HepG2 (cell line): Measurements from ENCODE around the gene IRAK4. TPM values are rescaled to one million over a fixed set of nuclear protein-coding genes. Genes with fewer than 3 reads are reported as not detected.

Experiments
- AKAP8 ChIP-seq: sonication (generic); formaldehyde crosslinking; IDR thresholded peaks from 2 replicates; pipeline ENCODE4 v1.5.1; 2020; ENCODE audit warnings: mild to moderate bottlenecking, missing genetic modification reagents
- ELF3 ChIP-seq: IDR thresholded peaks from 2 replicates; pipeline ENCODE4 v1.6.1; 2016; ENCODE audit warnings: missing genetic modification reagents, missing compliant biosample characterization
- ERF ChIP-seq: IDR thresholded peaks from 2 replicates; pipeline ENCODE4 v1.6.1; 2018; ENCODE audit warnings: missing biosample characterization, missing genetic modification reagents
- PAWR ChIP-seq: sonication (generic); formaldehyde crosslinking; IDR thresholded peaks from 2 replicates; pipeline ENCODE4 v1.4.0; 2020; ENCODE audit warnings: missing genetic modification reagents, mild to moderate bottlenecking, borderline replicate concordance
- POLR2G ChIP-seq: fragments of 200-400 bp; formaldehyde crosslinking; IDR thresholded peaks from 2 replicates; pipeline ENCODE4 v1.6.1; 2018; ENCODE audit warnings: mild to moderate bottlenecking, low read depth, low read length, moderate library complexity
- SALL1 ChIP-seq: sonication (generic); formaldehyde crosslinking; IDR thresholded peaks from 2 replicates; pipeline ENCODE4 v1.8.0; 2022; ENCODE audit warnings: mild to moderate bottlenecking, missing genetic modification reagents
- SP4 ChIP-seq: sonication (generic); formaldehyde crosslinking; IDR thresholded peaks from 2 replicates; pipeline ENCODE4 v1.8.1; 2023; ENCODE audit warnings: mild to moderate bottlenecking, missing genetic modification reagents
- SPEN ChIP-seq: sonication (generic); formaldehyde crosslinking; IDR thresholded peaks from 2 replicates; pipeline ENCODE4 v1.5.1; 2020; ENCODE audit warnings: low read depth, mild to moderate bottlenecking, missing genetic modification reagents
- TBX2 ChIP-seq: sonication (generic); formaldehyde crosslinking; IDR thresholded peaks from 2 replicates; pipeline ENCODE4 v1.5.0; 2020; ENCODE audit warnings: missing genetic modification reagents, mild to moderate bottlenecking, borderline replicate concordance
- ZNF317 ChIP-seq: sonication (generic); formaldehyde crosslinking; IDR thresholded peaks from 2 replicates; pipeline ENCODE4 v1.5.0; 2020; ENCODE audit warnings: mild to moderate bottlenecking, missing genetic modification reagents
- ZNF451 ChIP-seq: sonication (generic); formaldehyde crosslinking; IDR thresholded peaks from 2 replicates; pipeline ENCODE4 v1.5.0; 2020; ENCODE audit warnings: mild to moderate bottlenecking, missing genetic modification reagents
- ZNF564 ChIP-seq: sonication (generic); formaldehyde crosslinking; IDR thresholded peaks from 2 replicates; pipeline ENCODE4 v1.8.1; 2023; ENCODE audit warnings: mild to moderate bottlenecking, missing genetic modification reagents
- ZNF670 ChIP-seq: sonication (generic); formaldehyde crosslinking; IDR thresholded peaks from 2 replicates; pipeline ENCODE4 v1.8.0; 2022; ENCODE audit warnings: mild to moderate bottlenecking, missing genetic modification reagents, borderline replicate concordance
- ZSCAN31 ChIP-seq: sonication (generic); formaldehyde crosslinking; IDR thresholded peaks from 2 replicates; pipeline ENCODE4 v1.5.0; 2020; ENCODE audit warnings: low read depth, mild to moderate bottlenecking, missing genetic modification reagents
- polyA plus RNA-seq, 8 experiments: library from polyadenylated mRNA; depleted of rRNA in 3 of 8; stranded (reverse) in 7 of 8; unstranded in 1 of 8; fragments of >200 nt; fragmentation: Illumina TruSeq in 4 of 8; extraction: Trizol in 4 of 8; gene quantifications; 2 replicates each; pipeline versions ENCODE4 v1.2.1 to v1.2.3, GENCODE V29; 2011 to 2016; ENCODE audit warnings: low read depth in 4 of 8, missing spikeins in 1 of 8, mixed read lengths in 1 of 8; ENCODE audit not compliant: insufficient read depth in 1 of 8
- total RNA-seq, 5 experiments: library from RNA; depleted of rRNA; stranded (reverse); fragments of >200 nt; fragmentation: Illumina TruSeq; extraction: Trizol; gene quantifications; 2 replicates each; pipeline ENCODE4 v1.2.3, GENCODE V29; 2016; ENCODE audit warnings: low read depth in 1 of 5
- TF ChIP-seq, protein P1 (sequence below): sonication (generic); formaldehyde crosslinking; IDR thresholded peaks from 2 replicates; pipeline ENCODE4 v1.8.0; 2022; ENCODE audit warnings: missing genetic modification reagents, mild to moderate bottlenecking, inconsistent platforms, borderline replicate concordance
- TF ChIP-seq, protein P2 (sequence below): IDR thresholded peaks from 2 replicates; pipeline ENCODE4 v1.6.1; 2012; ENCODE audit warnings: low read length, improper control_type of control experiment
- TF ChIP-seq, protein P3 (sequence below), 2 experiments: sonication (generic) in 1 of 2; formaldehyde crosslinking in 1 of 2; IDR thresholded peaks; 2 replicates each; pipeline versions ENCODE4 v1.6.1 to v1.9.0; 2014 to 2022; ENCODE audit warnings: antibody characterized with exemption in 1 of 2, borderline replicate concordance in 1 of 2, inconsistent platforms in 1 of 2, low read depth in 1 of 2, missing genetic modification reagents in 1 of 2

IRAK4 gene
- total and polyA plus RNA-seq, 2 of the 13 experiments (the other 11 are each of a cell fraction or from before 2014, with no cell fraction given): 6.6 to 7.1 TPM

DNA sequence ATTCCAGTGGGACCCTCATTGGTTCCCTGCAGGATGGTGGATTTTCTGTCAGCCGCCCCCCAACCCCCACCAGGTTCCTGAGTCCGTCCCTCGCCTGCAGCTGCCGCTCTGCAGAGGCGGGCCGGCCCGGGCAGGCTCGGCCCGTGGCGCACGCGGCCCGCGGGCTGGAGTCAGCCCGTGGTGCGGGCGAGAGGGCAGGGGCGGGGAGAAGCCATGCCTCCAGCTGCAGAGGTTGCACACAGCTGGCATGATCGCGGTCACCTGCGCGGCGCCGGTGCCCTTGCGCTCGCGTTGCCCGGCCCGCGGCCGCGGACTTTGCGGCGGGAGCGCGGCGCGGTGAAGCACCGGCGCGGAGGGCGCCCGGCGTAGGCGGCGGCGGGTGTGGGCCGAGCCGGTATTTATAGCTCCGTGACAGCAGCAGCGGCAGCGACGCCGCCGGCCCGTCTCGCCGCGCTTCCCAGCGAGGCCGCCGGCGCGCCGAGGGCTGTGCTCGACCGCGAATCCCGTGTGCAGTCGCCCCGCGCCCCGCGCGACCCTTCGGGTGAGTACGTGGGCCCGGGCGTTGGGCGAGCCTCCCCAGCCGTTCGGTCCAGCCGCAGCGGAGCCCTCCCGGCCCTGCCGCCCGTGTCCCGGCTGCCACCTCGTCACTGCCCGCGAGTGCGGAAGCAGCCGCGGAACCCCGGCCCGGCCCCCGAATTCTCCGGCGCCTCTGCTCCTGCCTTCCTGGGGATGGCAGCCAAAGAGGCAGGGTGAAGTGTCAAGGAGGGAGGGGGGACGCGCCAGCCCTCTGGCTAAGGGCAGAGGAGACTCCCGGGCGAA is 77.1 kb downstream of the IRAK4 start, which contains the start of gene TMEM117 (continued):
- TF ChIP-seq POLR2G: peak; percentile 52
- TF ChIP-seq ERF (CRISPR knock-in tag): peak; percentile 33; the same call in 1 of the 2 replicates
- 0 out of 2 replicates have a peak, but pooled peaks have one; percentile 34 for TF ChIP-seq ZNF564 (CRISPR knock-in tag)
- peak; percentile 72; the same call in 1 of the 2 replicates for TF ChIP-seq ZNF670 (CRISPR knock-in tag)
- peak; percentile 26; the same call in 1 of the 2 replicates for TF ChIP-seq SP4 (CRISPR knock-in tag)
- TF ChIP-seq ZSCAN31: peak; percentile 45; the same call in 1 of the 2 replicates
- TF ChIP-seq, protein P1, sequence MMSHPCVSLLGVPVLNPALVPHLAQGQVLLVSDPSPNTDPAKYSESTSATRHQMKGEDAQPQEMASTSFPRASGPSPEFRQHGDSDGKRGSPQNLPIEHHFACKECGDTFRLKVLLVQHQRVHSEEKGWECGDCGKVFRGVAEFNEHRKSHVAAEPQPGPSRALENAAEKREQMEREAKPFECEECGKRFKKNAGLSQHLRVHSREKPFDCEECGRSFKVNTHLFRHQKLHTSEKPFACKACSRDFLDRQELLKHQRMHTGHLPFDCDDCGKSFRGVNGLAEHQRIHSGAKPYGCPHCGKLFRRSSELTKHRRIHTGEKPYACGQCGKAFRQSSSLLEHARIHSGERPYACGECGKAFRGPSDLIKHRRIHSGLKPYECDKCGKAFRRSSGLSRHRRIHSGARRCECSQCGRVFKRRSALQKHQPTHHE (CRISPR knock-in tag): 0 out of 2 replicates have a peak, but pooled peaks have one; percentile 15
- TF ChIP-seq TBX2: peak; percentile 28
- 0 out of 2 replicates have a peak, but pooled peaks have one; percentile 51 for TF ChIP-seq ZNF451 (CRISPR knock-in tag)
- TF ChIP-seq SPEN (CRISPR knock-in tag): peak; percentile 61
- TF ChIP-seq PAWR (CRISPR knock-in tag): 0 out of 2 replicates have a peak, but pooled peaks have one; percentile 38
- TF ChIP-seq SALL1: peak; percentile 55
- TF ChIP-seq, protein P2, sequence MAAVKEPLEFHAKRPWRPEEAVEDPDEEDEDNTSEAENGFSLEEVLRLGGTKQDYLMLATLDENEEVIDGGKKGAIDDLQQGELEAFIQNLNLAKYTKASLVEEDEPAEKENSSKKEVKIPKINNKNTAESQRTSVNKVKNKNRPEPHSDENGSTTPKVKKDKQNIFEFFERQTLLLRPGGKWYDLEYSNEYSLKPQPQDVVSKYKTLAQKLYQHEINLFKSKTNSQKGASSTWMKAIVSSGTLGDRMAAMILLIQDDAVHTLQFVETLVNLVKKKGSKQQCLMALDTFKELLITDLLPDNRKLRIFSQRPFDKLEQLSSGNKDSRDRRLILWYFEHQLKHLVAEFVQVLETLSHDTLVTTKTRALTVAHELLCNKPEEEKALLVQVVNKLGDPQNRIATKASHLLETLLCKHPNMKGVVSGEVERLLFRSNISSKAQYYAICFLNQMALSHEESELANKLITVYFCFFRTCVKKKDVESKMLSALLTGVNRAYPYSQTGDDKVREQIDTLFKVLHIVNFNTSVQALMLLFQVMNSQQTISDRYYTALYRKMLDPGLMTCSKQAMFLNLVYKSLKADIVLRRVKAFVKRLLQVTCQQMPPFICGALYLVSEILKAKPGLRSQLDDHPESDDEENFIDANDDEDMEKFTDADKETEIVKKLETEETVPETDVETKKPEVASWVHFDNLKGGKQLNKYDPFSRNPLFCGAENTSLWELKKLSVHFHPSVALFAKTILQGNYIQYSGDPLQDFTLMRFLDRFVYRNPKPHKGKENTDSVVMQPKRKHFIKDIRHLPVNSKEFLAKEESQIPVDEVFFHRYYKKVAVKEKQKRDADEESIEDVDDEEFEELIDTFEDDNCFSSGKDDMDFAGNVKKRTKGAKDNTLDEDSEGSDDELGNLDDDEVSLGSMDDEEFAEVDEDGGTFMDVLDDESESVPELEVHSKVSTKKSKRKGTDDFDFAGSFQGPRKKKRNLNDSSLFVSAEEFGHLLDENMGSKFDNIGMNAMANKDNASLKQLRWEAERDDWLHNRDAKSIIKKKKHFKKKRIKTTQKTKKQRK: no peak
- TF ChIP-seq, protein P3, sequence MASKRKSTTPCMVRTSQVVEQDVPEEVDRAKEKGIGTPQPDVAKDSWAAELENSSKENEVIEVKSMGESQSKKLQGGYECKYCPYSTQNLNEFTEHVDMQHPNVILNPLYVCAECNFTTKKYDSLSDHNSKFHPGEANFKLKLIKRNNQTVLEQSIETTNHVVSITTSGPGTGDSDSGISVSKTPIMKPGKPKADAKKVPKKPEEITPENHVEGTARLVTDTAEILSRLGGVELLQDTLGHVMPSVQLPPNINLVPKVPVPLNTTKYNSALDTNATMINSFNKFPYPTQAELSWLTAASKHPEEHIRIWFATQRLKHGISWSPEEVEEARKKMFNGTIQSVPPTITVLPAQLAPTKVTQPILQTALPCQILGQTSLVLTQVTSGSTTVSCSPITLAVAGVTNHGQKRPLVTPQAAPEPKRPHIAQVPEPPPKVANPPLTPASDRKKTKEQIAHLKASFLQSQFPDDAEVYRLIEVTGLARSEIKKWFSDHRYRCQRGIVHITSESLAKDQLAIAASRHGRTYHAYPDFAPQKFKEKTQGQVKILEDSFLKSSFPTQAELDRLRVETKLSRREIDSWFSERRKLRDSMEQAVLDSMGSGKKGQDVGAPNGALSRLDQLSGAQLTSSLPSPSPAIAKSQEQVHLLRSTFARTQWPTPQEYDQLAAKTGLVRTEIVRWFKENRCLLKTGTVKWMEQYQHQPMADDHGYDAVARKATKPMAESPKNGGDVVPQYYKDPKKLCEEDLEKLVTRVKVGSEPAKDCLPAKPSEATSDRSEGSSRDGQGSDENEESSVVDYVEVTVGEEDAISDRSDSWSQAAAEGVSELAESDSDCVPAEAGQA (IDR thresholded peaks at IDR 0.05; ENCODE audit: low read depth): no peak
- TF ChIP-seq, protein P3 (CRISPR knock-in tag; IDR thresholded peaks at IDR 0.05; ENCODE audit: borderline replicate concordance): 0 out of 2 replicates have a peak, but pooled peaks have one; percentile 68
- no peak for TF ChIP-seq ELF3 (CRISPR knock-in tag)
- TF ChIP-seq AKAP8: 0 out of 2 replicates have a peak, but pooled peaks have one; percentile 32
- TF ChIP-seq ZNF317 (CRISPR knock-in tag): no peak
